ENCODE data around the gene RCBTB2.

DNA sequence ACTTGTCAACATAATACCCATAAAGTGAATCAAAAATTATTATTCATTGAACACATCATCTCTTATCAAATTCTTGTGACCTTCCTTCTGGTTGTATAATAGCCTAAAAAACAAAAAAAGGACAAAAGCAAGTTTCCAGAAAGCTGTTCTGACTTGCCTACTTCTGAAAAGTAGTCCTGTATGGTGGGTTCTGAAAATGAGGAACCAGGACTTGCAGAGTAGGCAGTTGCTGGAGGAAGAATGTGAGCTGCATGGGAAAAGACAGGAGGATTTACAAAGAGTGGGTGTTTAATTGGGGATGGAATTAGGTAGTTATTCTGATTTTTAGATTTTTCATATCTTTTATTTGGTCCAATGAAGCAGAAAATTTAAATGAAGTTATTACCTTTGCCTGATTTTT is 56.7 kb downstream of the RCBTB2 start:
- TF ChIP-seq, protein P1, sequence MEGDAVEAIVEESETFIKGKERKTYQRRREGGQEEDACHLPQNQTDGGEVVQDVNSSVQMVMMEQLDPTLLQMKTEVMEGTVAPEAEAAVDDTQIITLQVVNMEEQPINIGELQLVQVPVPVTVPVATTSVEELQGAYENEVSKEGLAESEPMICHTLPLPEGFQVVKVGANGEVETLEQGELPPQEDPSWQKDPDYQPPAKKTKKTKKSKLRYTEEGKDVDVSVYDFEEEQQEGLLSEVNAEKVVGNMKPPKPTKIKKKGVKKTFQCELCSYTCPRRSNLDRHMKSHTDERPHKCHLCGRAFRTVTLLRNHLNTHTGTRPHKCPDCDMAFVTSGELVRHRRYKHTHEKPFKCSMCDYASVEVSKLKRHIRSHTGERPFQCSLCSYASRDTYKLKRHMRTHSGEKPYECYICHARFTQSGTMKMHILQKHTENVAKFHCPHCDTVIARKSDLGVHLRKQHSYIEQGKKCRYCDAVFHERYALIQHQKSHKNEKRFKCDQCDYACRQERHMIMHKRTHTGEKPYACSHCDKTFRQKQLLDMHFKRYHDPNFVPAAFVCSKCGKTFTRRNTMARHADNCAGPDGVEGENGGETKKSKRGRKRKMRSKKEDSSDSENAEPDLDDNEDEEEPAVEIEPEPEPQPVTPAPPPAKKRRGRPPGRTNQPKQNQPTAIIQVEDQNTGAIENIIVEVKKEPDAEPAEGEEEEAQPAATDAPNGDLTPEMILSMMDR (IDR thresholded peaks at IDR 0.05): no peak
- no peak for TF ChIP-seq POLR2A (IDR thresholded peaks at IDR 0.05)
